ENCODE measurements around the gene CCDC141. TPM values are rescaled to one million over a fixed set of nuclear protein-coding genes. Genes with fewer than 3 reads are reported as not detected.

Gene CCDC141
- total RNA-seq, 1 donor from 2014 or later: 25.7 TPM

GRCh38 chr2:178912416-178913048 lies 137.4 kb downstream of the CCDC141 start:
- DNase-seq (no peak), ATAC-seq (no peak)
- no peaks in the 10 kb centered on the region for H3K4me1 ChIP-seq
- intact Hi-C loops (cut with DNase I): loop anchor here (10.0 kb wide), 1 partner anchor 118 kb away; no protein-coding TSS in a partner anchor
- no peak for TF ChIP-seq CTCF (IDR thresholded peaks at IDR 0.05)
- no peaks in the 10 kb centered on the region for H3K36me3 ChIP-seq
- no peak overlapping the region for H3K4me3 ChIP-seq
- no peaks in the 10 kb centered on the region for H3K9me3 ChIP-seq
- H3K27ac ChIP-seq: no peak overlapping the region
- no peaks in the 10 kb centered on the region for H3K27me3 ChIP-seq

- no peaks in the 10 kb centered on the region for H3K4me1 ChIP-seq
- H3K9me3 ChIP-seq: no peaks in the 10 kb centered on the region
- DNase-seq (no peak), ATAC-seq (no peak)
- H3K4me3 ChIP-seq: no peak overlapping the region
- no peaks in the 10 kb centered on the region for H3K36me3 ChIP-seq
- H3K27me3 ChIP-seq: no peaks in the 10 kb centered on the region
- intact Hi-C loops (cut with DNase I): loop anchor here (10.0 kb wide), 1 partner anchor 116 kb away; no protein-coding TSS in a partner anchor
- no peak for TF ChIP-seq CTCF (IDR thresholded peaks at IDR 0.05)
- no peak overlapping the region for H3K27ac ChIP-seq
These were observed 138.9 kb downstream of the CCDC141 start for GRCh38 chr2:178911039-178911438.

DNA sequence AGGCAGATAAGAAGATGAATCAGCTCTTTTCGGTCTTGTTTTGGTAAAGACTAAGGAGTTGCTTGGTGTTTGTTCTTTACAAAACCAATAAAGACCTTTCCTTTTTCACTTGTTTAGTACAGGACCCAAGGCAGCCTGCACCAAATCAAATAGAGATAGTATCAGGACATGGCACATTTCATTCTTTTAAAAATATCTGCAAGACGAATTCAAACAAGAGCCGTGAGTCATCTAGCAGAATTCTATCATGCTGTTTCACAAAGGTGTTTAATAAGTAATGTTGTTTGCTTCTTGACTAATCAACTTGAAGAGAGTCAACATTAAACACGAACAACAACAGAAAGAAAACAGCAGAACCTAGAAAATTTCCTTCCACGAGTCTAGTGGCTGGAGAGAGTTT lies 139.9 kb downstream of the CCDC141 start:
- Histone ChIP-seq H3K36me3 (no peaks in the 10 kb centered on the region), H3K4me3 (no peak overlapping the region), H3K9me3 (no peaks in the 10 kb centered on the region), H3K27me3 (no peaks in the 10 kb centered on the region), H3K4me1 (no peaks in the 10 kb centered on the region), H3K27ac (no peak overlapping the region)
- no peak for TF ChIP-seq CTCF (IDR thresholded peaks at IDR 0.05)
- intact Hi-C loops (cut with DNase I): loop anchor here (10.0 kb wide), 1 partner anchor 115 kb away; no protein-coding TSS in a partner anchor
- DNase-seq (no peak), ATAC-seq (no peak)

DNA sequence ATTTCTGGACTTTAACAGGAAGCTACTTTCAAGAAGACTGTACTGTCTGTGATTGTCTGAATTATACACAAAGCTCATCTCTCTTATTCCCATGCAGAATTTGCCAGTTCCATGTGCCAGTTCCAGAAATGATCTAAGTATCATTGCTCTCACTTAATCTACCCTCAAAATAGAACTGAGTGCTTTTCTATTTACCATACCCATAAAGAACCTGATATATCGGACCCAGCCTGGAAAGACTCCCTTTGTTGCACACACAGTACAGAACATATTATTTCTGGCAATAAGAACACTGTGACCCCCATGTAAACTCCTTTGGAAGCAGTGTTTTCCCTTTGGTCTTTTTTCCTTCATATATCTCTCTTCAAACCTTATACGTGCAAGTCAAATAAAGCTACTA lies 140.4 kb downstream of the CCDC141 start:
- Histone ChIP-seq H3K27me3 (no peaks in the 10 kb centered on the region), H3K27ac (no peak overlapping the region), H3K9me3 (no peaks in the 10 kb centered on the region), H3K4me1 (no peaks in the 10 kb centered on the region), H3K36me3 (no peaks in the 10 kb centered on the region), H3K4me3 (no peak overlapping the region)
- no peak for DNase-seq
- no peak for TF ChIP-seq CTCF (IDR thresholded peaks at IDR 0.05)
- intact Hi-C loops (cut with DNase I): no loop called here
- ATAC-seq: no peak

- Histone ChIP-seq H3K36me3 (no peaks in the 10 kb centered on the region), H3K9me3 (no peaks in the 10 kb centered on the region), H3K4me3 (no peak overlapping the region), H3K27me3 (no peaks in the 10 kb centered on the region), H3K27ac (no peak overlapping the region), H3K4me1 (no peaks in the 10 kb centered on the region)
- ATAC-seq (no peak), DNase-seq (no peak)
- TF ChIP-seq CTCF (IDR thresholded peaks at IDR 0.05): no peak
- intact Hi-C loops (cut with DNase I): no loop called here
These were observed 141.1 kb downstream of the CCDC141 start for GRCh38 chr2:178908810-178909209.

DNA sequence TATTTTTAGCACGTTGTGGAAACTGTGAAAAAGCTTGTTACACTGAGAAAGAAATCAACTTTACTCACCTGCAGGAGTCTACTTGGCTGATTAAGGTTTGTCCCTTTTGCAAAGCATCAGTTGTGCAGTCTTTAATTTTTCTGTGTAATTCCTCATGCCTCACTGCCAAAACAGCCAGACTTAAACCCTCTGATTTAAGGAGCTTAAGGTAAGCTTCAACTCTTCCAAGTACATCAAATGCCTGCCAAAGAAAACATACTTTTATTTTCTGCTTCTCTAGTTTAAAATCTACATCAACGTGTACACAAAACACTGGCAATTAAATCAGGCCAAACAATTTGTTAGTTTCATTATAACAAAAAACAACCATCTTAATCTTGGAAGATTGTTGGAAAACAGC lies 144.7 kb downstream of the CCDC141 start:
- Histone ChIP-seq H3K4me3 (no peak overlapping the region), H3K36me3 (no peaks in the 10 kb centered on the region), H3K27me3 (no peaks in the 10 kb centered on the region), H3K4me1 (no peaks in the 10 kb centered on the region), H3K9me3 (no peaks in the 10 kb centered on the region), H3K27ac (no peak overlapping the region)
- DNase-seq: no peak
- no peak for ATAC-seq
- no peak for TF ChIP-seq CTCF (IDR thresholded peaks at IDR 0.05)
- intact Hi-C loops (cut with DNase I): no loop called here
